WTC11 (cell line): ENCODE results near the gene FBXO15. TPM values are rescaled to one million over a fixed set of nuclear protein-coding genes. Genes with fewer than 3 reads are reported as not detected.

Experiments used
- ATAC-seq: fragments of 200-7000 bp; cut with Tn5 transposase; 2 replicates; pipeline ENCODE4 v1.10.0; 2021; ENCODE audit warnings: mild to moderate bottlenecking, moderate library complexity
- CTCF ChIA-PET: fragments of 300-600 bp; sonication (Branson Sonifier 250); formaldehyde crosslinking; loops from one replicate; lab custom pipeline; 2021; ENCODE audit warnings: antibody characterized with exemption; lab: Charles Lee
- POLR2A ChIA-PET: fragments of 350-600 bp; sonication (Branson Sonifier 250); formaldehyde crosslinking; loops from one replicate; lab custom pipeline; 2021; ENCODE audit warnings: antibody characterized with exemption; lab: Charles Lee
- DNase-seq: peaks from one replicate; pipeline ENCODE4 v3.0.0; 2021; ENCODE audit warnings: low spot score
- H3K27ac Mint-ChIP-seq: 2 replicates; pipeline ENCODE4 v1.8.0; 2021; ENCODE audit warnings: mixed read lengths
- H3K27me3 Mint-ChIP-seq: 2 replicates; pipeline ENCODE4 v1.8.0; 2021; ENCODE audit warnings: low read depth, mild to moderate bottlenecking, moderate library complexity, mixed read lengths
- H3K36me3 Mint-ChIP-seq: 2 replicates; pipeline ENCODE4 v1.8.0; 2021; ENCODE audit warnings: mixed read lengths
- H3K4me1 Mint-ChIP-seq: 2 replicates; pipeline ENCODE4 v1.8.0; 2022; ENCODE audit warnings: mixed read lengths
- H3K4me3 Mint-ChIP-seq: 2 replicates; pipeline ENCODE4 v1.8.0; 2021; ENCODE audit warnings: mild to moderate bottlenecking, moderate library complexity, mixed read lengths
- H3K9me3 Mint-ChIP-seq: 2 replicates; pipeline ENCODE4 v1.8.0; 2021; ENCODE audit warnings: mixed read lengths
- AR ChIP-seq: fragments of 250-450 bp; sonication (Bioruptor Pico); IDR thresholded peaks from 2 replicates; pipeline ENCODE4 v1.9.0; 2021; ENCODE audit warnings: mild to moderate bottlenecking
- ARID4B ChIP-seq: sonication (generic); formaldehyde crosslinking; IDR thresholded peaks from 2 replicates; pipeline ENCODE4 v1.8.0; 2023; ENCODE audit warnings: missing genetic modification reagents, mild to moderate bottlenecking, borderline replicate concordance
- CDX4 ChIP-seq: fragments of 250-450 bp; sonication (Bioruptor Pico); IDR thresholded peaks from 2 replicates; pipeline ENCODE4 v1.9.0; 2021; ENCODE audit warnings: moderate library complexity, mild to moderate bottlenecking, inconsistent platforms, borderline replicate concordance
- CREM ChIP-seq: sonication (generic); formaldehyde crosslinking; IDR thresholded peaks from 2 replicates; pipeline ENCODE4 v1.8.1; 2022; ENCODE audit warnings: mild to moderate bottlenecking, missing genetic modification reagents, moderate library complexity
- EMX1 ChIP-seq: fragments of 250-450 bp; sonication (Bioruptor Pico); IDR thresholded peaks from 2 replicates; pipeline ENCODE4 v1.8.0; 2021; ENCODE audit warnings: mild to moderate bottlenecking
- FOXJ3 ChIP-seq: sonication (generic); formaldehyde crosslinking; IDR thresholded peaks from 2 replicates; pipeline ENCODE4 v1.9.0; 2021; ENCODE audit warnings: missing genetic modification reagents, mild to moderate bottlenecking, borderline replicate concordance
- GRHL2 ChIP-seq: fragments of 250-450 bp; sonication (Bioruptor Pico); IDR thresholded peaks from 2 replicates; pipeline ENCODE4 v1.8.0; 2022; ENCODE audit warnings: mild to moderate bottlenecking, moderate library complexity; ENCODE audit not compliant: insufficient replicate concordance, severe bottlenecking
- GTF2I ChIP-seq: fragments of 250-450 bp; sonication (Bioruptor Pico); conservative IDR thresholded peaks from 2 replicates; pipeline ENCODE4 v1.4.0; 2021; ENCODE audit warnings: mild to moderate bottlenecking
- IRF2 ChIP-seq: sonication (generic); formaldehyde crosslinking; IDR thresholded peaks from 2 replicates; pipeline ENCODE4 v1.8.0; 2022; ENCODE audit warnings: low read depth, missing genetic modification reagents, borderline replicate concordance
- MXD4 ChIP-seq: fragments of 250-450 bp; sonication (Bioruptor Pico); IDR thresholded peaks from 2 replicates; pipeline ENCODE4 v1.8.0; 2021; ENCODE audit warnings: mild to moderate bottlenecking, moderate library complexity, borderline replicate concordance
- NFE2L1 ChIP-seq: sonication (generic); formaldehyde crosslinking; IDR thresholded peaks from 2 replicates; pipeline ENCODE4 v1.8.1; 2023; ENCODE audit warnings: missing genetic modification reagents
- NFYB ChIP-seq: sonication (generic); formaldehyde crosslinking; conservative IDR thresholded peaks from 2 replicates; pipeline ENCODE4 v1.8.0; 2022; ENCODE audit warnings: low read depth, missing genetic modification reagents
- NR1H2 ChIP-seq: sonication (generic); formaldehyde crosslinking; IDR thresholded peaks from 2 replicates; pipeline ENCODE4 v1.9.0; 2021; ENCODE audit warnings: mild to moderate bottlenecking, moderate library complexity, missing genetic modification reagents
- SP1 ChIP-seq: sonication (generic); formaldehyde crosslinking; conservative IDR thresholded peaks from 2 replicates; pipeline ENCODE4 v1.8.1; 2022; ENCODE audit warnings: missing genetic modification reagents
- TEAD1 ChIP-seq: sonication (generic); formaldehyde crosslinking; IDR thresholded peaks from 2 replicates; pipeline ENCODE4 v1.8.0; 2022; ENCODE audit warnings: mild to moderate bottlenecking, missing genetic modification reagents
- USF2 ChIP-seq: sonication (generic); formaldehyde crosslinking; IDR thresholded peaks from 2 replicates; pipeline ENCODE4 v1.8.1; 2023; ENCODE audit warnings: mild to moderate bottlenecking, missing genetic modification reagents, moderate library complexity
- ZNF138 ChIP-seq: sonication (generic); formaldehyde crosslinking; conservative IDR thresholded peaks from 2 replicates; pipeline ENCODE4 v1.8.1; 2022; ENCODE audit warnings: mild to moderate bottlenecking, moderate library complexity, missing genetic modification reagents
- ZNF219 ChIP-seq: sonication (generic); formaldehyde crosslinking; IDR thresholded peaks from 2 replicates; pipeline ENCODE4 v1.8.0; 2023; ENCODE audit warnings: missing genetic modification reagents, mild to moderate bottlenecking, borderline replicate concordance
- ZSCAN18 ChIP-seq: fragments of 250-450 bp; sonication (Bioruptor Pico); IDR thresholded peaks from 2 replicates; pipeline ENCODE4 v2.1.2; 2022; ENCODE audit warnings: mild to moderate bottlenecking, moderate library complexity
- total RNA-seq: library from RNA; stranded (reverse); gene quantifications from 3 replicates; pipeline ENCODE4 v1.2.3, GENCODE V29; 2021
- TF ChIP-seq, protein P1 (sequence below): fragments of 250-450 bp; sonication (Bioruptor Pico); IDR thresholded peaks from 2 replicates; pipeline ENCODE4 v1.9.0; 2021; ENCODE audit warnings: mild to moderate bottlenecking

The FBXO15 gene
- total RNA-seq, 1 experiment from 2014 or later: 0.96 TPM

GRCh38 chr18:74108460-74108859, 39.2 kb downstream of the FBXO15 start (continued):
- TF ChIP-seq AR (CRISPR knock-in tag) (no peak), TEAD1 (no peak), FOXJ3 (CRISPR knock-in tag) (no peak), MXD4 (CRISPR knock-in tag) (no peak), EMX1 (CRISPR knock-in tag) (no peak), NFE2L1 (CRISPR knock-in tag) (no peak), CREM (CRISPR knock-in tag) (no peak), CDX4 (no peak), SP1 (no peak), ZNF138 (no peak)
- TF ChIP-seq, protein P1, sequence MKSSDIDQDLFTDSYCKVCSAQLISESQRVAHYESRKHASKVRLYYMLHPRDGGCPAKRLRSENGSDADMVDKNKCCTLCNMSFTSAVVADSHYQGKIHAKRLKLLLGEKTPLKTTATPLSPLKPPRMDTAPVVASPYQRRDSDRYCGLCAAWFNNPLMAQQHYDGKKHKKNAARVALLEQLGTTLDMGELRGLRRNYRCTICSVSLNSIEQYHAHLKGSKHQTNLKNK (CRISPR knock-in tag): no peak
- TF ChIP-seq, all 79 proteins: peak for 0

GRCh38 chr18:74097803-74098202, 49.8 kb downstream of the FBXO15 start:
- no peaks in the 10 kb centered on the region for H3K4me1 Mint-ChIP-seq
- CTCF ChIA-PET: interaction anchor here (1.3 kb wide), 1 partner anchor 19 kb away, joined by 4 read pairs; no protein-coding TSS in a partner anchor
- no peak overlapping the region for H3K4me3 Mint-ChIP-seq
- 0 out of 2 replicates have a peak, but pooled peaks cover 3% of the 10 kb centered on the region for H3K36me3 Mint-ChIP-seq
- peaks cover 21% of the 10 kb centered on the region for H3K9me3 Mint-ChIP-seq
- no peak for TF ChIP-seq ARID4B (CRISPR knock-in tag)
- TF ChIP-seq ZNF219 (CRISPR knock-in tag): no peak
- TF ChIP-seq USF2 (CRISPR knock-in tag): no peak
- TF ChIP-seq GTF2I (CRISPR knock-in tag): no peak
- TF ChIP-seq NR1H2 (CRISPR knock-in tag): no peak
- no peak for TF ChIP-seq ZSCAN18
- no peak for TF ChIP-seq TEAD1
- no peak for TF ChIP-seq IRF2 (CRISPR knock-in tag)
- TF ChIP-seq GRHL2 (CRISPR knock-in tag): no peak
- TF ChIP-seq AR (CRISPR knock-in tag): no peak
- no peak for TF ChIP-seq NFYB (CRISPR knock-in tag)
- H3K27me3 Mint-ChIP-seq: peaks cover 5% of the 10 kb centered on the region; the same call in 1 of the 2 replicates
- POLR2A ChIA-PET: no interaction called here
- DNase-seq (no peak), ATAC-seq (no peak)
- no peak overlapping the region for H3K27ac Mint-ChIP-seq
